Activated naive CD4-positive, alpha-beta T cell treated with anti-CD3 and anti-CD28 coated beads for 36 hours (primary cell): Measurements from ENCODE around the gene NCS1. TPM values are rescaled to one million over a fixed set of nuclear protein-coding genes. Genes with fewer than 3 reads are reported as not detected.

Source experiments
- CTCF ChIA-PET: fragments of 350-600 bp; sonication (Branson Sonifier 250); formaldehyde crosslinking; loops from one replicate; lab custom pipeline; 2021; ENCODE audit warnings: antibody characterized with exemption; lab: Charles Lee
- DNase-seq: peaks from one replicate; pipeline ENCODE4 v3.0.0-alpha.2; 2020
- H3K27ac Mint-ChIP-seq: one replicate; pipeline ENCODE4 v1.8.0; 2021; ENCODE audit warnings: mild to moderate bottlenecking, mixed read lengths
- H3K27me3 Mint-ChIP-seq: one replicate; pipeline ENCODE4 v1.8.0; 2021; ENCODE audit warnings: low read depth, mixed read lengths
- H3K36me3 Mint-ChIP-seq: one replicate; pipeline ENCODE4 v1.8.0; 2021; ENCODE audit warnings: low read depth, mixed read lengths
- H3K4me1 Mint-ChIP-seq: one replicate; pipeline ENCODE4 v1.8.0; 2021; ENCODE audit warnings: low read depth, mixed read lengths
- H3K4me3 Mint-ChIP-seq: one replicate; pipeline ENCODE4 v1.8.0; 2021; ENCODE audit warnings: mild to moderate bottlenecking, moderate library complexity, mixed read lengths
- H3K9me3 Mint-ChIP-seq: one replicate; pipeline ENCODE4 v1.8.0; 2021; ENCODE audit warnings: mixed read lengths
- intact Hi-C: fragments of 100-400 bp; cut with micrococcal nuclease; formaldehyde crosslinking; loops from one replicate; pipeline ENCODE4 v1.15.1; 2023
- total RNA-seq, 2 experiments: library from RNA; stranded (reverse); gene quantifications; one replicate each; pipeline ENCODE4 v1.2.3, GENCODE V29; 2021

Gene NCS1
- total RNA-seq, 2 experiments from 2014 or later = 22.4 to 23.3 TPM

GRCh38 chr9:130138171-130138653, 34.0 kb upstream of the NCS1 start:
- CTCF ChIA-PET = no interaction called here
- Mint-ChIP-seq H3K27me3 (no peaks in the 10 kb centered on the region), H3K4me3 (no peak overlapping the region), H3K4me1 (peaks cover 47% of the 10 kb centered on the region), H3K36me3 (peaks cover 21% of the 10 kb centered on the region), H3K9me3 (no peaks in the 10 kb centered on the region), H3K27ac (peak overlapping the region; percentile 36)
- DNase-seq = peak; percentile 57
- intact Hi-C loops = loop anchor here (1.0 kb wide), 1 partner anchor 9 kb away; no protein-coding TSS in a partner anchor

GRCh38 chr9:130138791-130139190, 33.4 kb upstream of the NCS1 start:
- peak overlapping the region; percentile 56 for H3K27ac Mint-ChIP-seq
- peaks cover 21% of the 10 kb centered on the region for H3K36me3 Mint-ChIP-seq
- H3K27me3 Mint-ChIP-seq = peaks cover 4% of the 10 kb centered on the region
- H3K4me3 Mint-ChIP-seq = no peak overlapping the region
- H3K9me3 Mint-ChIP-seq = no peaks in the 10 kb centered on the region
- H3K4me1 Mint-ChIP-seq = peaks cover 51% of the 10 kb centered on the region
- DNase-seq = peak; percentile 50
- intact Hi-C loops = loop anchor here (1.0 kb wide), 1 partner anchor 9 kb away; no protein-coding TSS in a partner anchor
- CTCF ChIA-PET = interaction anchor here (0.6 kb wide), 1 partner anchor 19 kb away, joined by 3 read pairs; no protein-coding TSS in a partner anchor

- Mint-ChIP-seq H3K27ac (no peak overlapping the region), H3K36me3 (peaks cover 21% of the 10 kb centered on the region), H3K4me3 (no peak overlapping the region), H3K9me3 (no peaks in the 10 kb centered on the region), H3K4me1 (peaks cover 55% of the 10 kb centered on the region), H3K27me3 (peaks cover 8% of the 10 kb centered on the region)
- CTCF ChIA-PET = interaction anchor here (0.6 kb wide), 1 partner anchor 20 kb away, joined by 3 read pairs; no protein-coding TSS in a partner anchor
- intact Hi-C loops = no loop called here
- DNase-seq = no peak
Observed at GRCh38 chr9:130139251-130139650, 33.0 kb upstream of the NCS1 start.

DNA sequence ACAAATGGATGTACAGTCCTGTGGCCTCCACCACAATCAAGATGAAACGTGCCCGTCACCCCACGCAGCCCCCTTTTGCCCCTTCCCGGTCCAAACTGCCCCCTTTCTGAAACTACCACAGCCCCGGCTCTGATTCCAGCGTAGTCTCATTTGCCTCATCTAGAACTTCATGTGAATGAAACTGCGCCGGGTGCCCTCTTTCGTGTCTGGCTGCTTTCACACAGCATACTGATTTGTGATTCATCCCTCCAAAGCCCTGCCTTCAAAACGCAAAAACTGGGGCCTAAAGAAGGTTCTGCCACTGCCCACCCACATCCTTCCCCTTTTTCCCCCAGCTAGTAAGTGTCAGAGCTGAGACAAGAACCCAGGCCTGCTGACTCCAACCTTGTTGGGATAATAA, 31.5 kb upstream of the NCS1 start:
- peak; percentile 70 for DNase-seq
- Mint-ChIP-seq H3K36me3 (peaks cover 13% of the 10 kb centered on the region), H3K27me3 (peaks cover 17% of the 10 kb centered on the region), H3K4me1 (peaks cover 59% of the 10 kb centered on the region), H3K4me3 (no peak overlapping the region), H3K27ac (peak overlapping the region; percentile 70), H3K9me3 (no peaks in the 10 kb centered on the region)
- intact Hi-C loops = no loop called here
- CTCF ChIA-PET = interaction anchor here (0.7 to 1.7 kb wide), 3 partner anchors 13 to 754 kb away, joined by 5 to 9 read pairs (median 6); no protein-coding TSS in a partner anchor

GRCh38 chr9:130142056-130142455, 30.1 kb upstream of the NCS1 start:
- DNase-seq = no peak
- peaks cover 24% of the 10 kb centered on the region for H3K27me3 Mint-ChIP-seq
- CTCF ChIA-PET = interaction anchor here (0.6 to 1.7 kb wide), 2 partner anchors 35 to 95 kb away, joined by 3 to 9 read pairs; no protein-coding TSS in a partner anchor
- no peak overlapping the region for H3K27ac Mint-ChIP-seq
- no peaks in the 10 kb centered on the region for H3K9me3 Mint-ChIP-seq
- peaks cover 53% of the 10 kb centered on the region for H3K4me1 Mint-ChIP-seq
- peaks cover 4% of the 10 kb centered on the region for H3K36me3 Mint-ChIP-seq
- intact Hi-C loops = no loop called here
- no peak overlapping the region for H3K4me3 Mint-ChIP-seq

- no peak for DNase-seq
- Mint-ChIP-seq H3K9me3 (no peaks in the 10 kb centered on the region), H3K27ac (no peak overlapping the region), H3K27me3 (peaks cover 24% of the 10 kb centered on the region), H3K36me3 (no peaks in the 10 kb centered on the region), H3K4me1 (peaks cover 49% of the 10 kb centered on the region), H3K4me3 (no peak overlapping the region)
- intact Hi-C loops = no loop called here
- CTCF ChIA-PET = interaction anchor here (0.6 kb wide), 1 partner anchor 94 kb away, joined by 3 read pairs; no protein-coding TSS in a partner anchor
Observed at GRCh38 chr9:130142641-130143040, 29.6 kb upstream of the NCS1 start.

DNA sequence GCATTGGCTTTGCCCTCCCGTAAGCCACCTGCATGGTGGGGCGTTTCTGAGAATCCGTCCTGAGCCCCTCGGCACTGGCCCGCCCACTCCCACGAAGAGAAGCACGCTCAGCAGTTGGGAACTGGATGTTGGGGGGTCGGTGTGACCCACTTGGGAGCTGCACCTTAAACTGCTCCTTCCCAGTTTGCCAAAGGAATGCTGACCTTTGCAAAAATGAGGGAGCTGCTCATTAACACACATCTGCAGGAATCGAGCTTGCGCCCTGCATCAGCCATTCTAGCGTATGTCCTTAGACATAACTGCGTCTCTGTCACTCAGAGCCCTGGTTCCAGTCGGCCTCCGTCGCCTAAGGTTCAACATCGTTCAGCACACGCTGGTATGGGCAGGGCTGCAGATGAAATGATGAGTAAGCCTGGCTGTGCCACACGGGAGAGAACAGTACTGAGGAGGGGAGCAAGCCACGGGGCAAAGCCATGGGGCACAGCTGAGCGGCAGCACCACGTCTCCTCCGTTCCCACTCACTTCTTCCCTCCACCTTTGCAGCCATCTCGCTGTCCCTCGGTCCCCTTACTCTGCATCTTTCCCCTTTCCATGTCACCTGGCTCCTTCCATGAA, 28.8 kb upstream of the NCS1 start:
- Mint-ChIP-seq H3K27ac (no peak overlapping the region), H3K27me3 (peaks cover 24% of the 10 kb centered on the region), H3K36me3 (no peaks in the 10 kb centered on the region), H3K4me3 (no peak overlapping the region), H3K9me3 (no peaks in the 10 kb centered on the region), H3K4me1 (peaks cover 43% of the 10 kb centered on the region)
- CTCF ChIA-PET = interaction anchor here (1.3 kb wide), 1 partner anchor 36 kb away, joined by 3 read pairs; no protein-coding TSS in a partner anchor
- intact Hi-C loops = no loop called here
- no peak for DNase-seq

GRCh38 chr9:130143958-130144366, 28.2 kb upstream of the NCS1 start:
- no peak for DNase-seq

DNA sequence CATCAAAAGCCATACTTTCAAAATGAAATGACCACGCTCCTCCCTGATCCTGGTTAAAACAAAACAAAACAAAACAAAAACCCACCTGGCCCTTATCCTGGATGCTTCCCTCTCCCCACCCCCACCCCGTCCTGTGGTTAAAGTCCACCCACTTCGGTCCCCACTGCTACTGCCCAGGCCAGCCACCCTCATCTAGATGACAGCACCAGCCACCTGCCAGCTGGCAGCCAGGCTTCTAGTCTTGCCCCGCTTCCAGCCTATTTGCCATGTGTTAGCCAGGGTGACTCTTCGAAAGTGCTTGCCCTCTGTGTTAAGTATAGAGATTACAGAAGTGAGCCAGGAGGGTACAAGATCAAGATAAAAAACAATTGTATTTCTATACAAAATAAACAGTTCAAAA, 27.5 kb upstream of the NCS1 start:
- no peaks in the 10 kb centered on the region for H3K9me3 Mint-ChIP-seq
- H3K4me1 Mint-ChIP-seq = peaks cover 30% of the 10 kb centered on the region
- no peaks in the 10 kb centered on the region for H3K36me3 Mint-ChIP-seq
- H3K27me3 Mint-ChIP-seq = peaks cover 24% of the 10 kb centered on the region
- H3K27ac Mint-ChIP-seq = no peak overlapping the region
- no peak overlapping the region for H3K4me3 Mint-ChIP-seq
- no peak for DNase-seq
- CTCF ChIA-PET = no interaction called here
- intact Hi-C loops = no loop called here

More at GRCh38 chr9:130143958-130144366, 28.2 kb upstream of the NCS1 start:
- Mint-ChIP-seq H3K27ac (no peak overlapping the region), H3K9me3 (no peaks in the 10 kb centered on the region), H3K36me3 (no peaks in the 10 kb centered on the region), H3K4me1 (peaks cover 37% of the 10 kb centered on the region), H3K27me3 (peaks cover 24% of the 10 kb centered on the region), H3K4me3 (no peak overlapping the region)
- intact Hi-C loops = no loop called here
- CTCF ChIA-PET = interaction anchor here (0.6 to 1.3 kb wide), 2 partner anchors 36 to 313 kb away, joined by 3 read pairs; no protein-coding TSS in a partner anchor

GRCh38 chr9:130145658-130146057, 26.5 kb upstream of the NCS1 start:
- H3K36me3 Mint-ChIP-seq = no peaks in the 10 kb centered on the region
- no peak overlapping the region for H3K27ac Mint-ChIP-seq
- CTCF ChIA-PET = interaction anchor here (0.6 kb wide), 1 partner anchor 385 kb away, joined by 3 read pairs; no protein-coding TSS in a partner anchor
- intact Hi-C loops = no loop called here
- no peak overlapping the region for H3K4me3 Mint-ChIP-seq
- DNase-seq = no peak
- H3K4me1 Mint-ChIP-seq = peaks cover 21% of the 10 kb centered on the region
- H3K9me3 Mint-ChIP-seq = no peaks in the 10 kb centered on the region
- peaks cover 24% of the 10 kb centered on the region for H3K27me3 Mint-ChIP-seq

DNA sequence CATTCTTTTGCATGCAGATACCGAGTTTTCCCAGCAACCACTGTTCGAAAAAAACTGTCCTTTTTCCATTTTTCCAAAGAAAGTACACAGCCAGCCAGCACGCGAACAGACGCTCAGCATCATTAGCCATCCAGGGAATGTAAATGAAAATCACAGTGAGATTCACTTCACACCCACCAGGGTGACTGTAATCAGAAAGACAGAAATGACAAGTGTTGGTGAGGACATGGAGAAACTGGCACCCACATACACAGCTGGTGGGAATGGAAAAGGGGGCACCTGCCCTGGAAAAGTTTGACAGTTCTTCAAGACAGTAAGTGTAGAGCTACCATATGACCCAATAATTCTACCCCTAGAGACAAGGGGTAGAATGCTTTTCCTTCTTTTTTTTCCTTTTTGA, 25.0 kb upstream of the NCS1 start:
- no peak for DNase-seq
- Mint-ChIP-seq H3K27me3 (peaks cover 24% of the 10 kb centered on the region), H3K9me3 (no peaks in the 10 kb centered on the region), H3K27ac (no peak overlapping the region), H3K36me3 (no peaks in the 10 kb centered on the region), H3K4me1 (peaks cover 12% of the 10 kb centered on the region), H3K4me3 (no peak overlapping the region)
- CTCF ChIA-PET = no interaction called here
- intact Hi-C loops = no loop called here

GRCh38 chr9:130147910-130148309, 24.3 kb upstream of the NCS1 start:
- Mint-ChIP-seq H3K9me3 (no peaks in the 10 kb centered on the region), H3K27me3 (peaks cover 24% of the 10 kb centered on the region), H3K4me1 (peaks cover 12% of the 10 kb centered on the region), H3K36me3 (no peaks in the 10 kb centered on the region), H3K27ac (no peak overlapping the region), H3K4me3 (no peak overlapping the region)
- CTCF ChIA-PET = no interaction called here
- no peak for DNase-seq
- intact Hi-C loops = no loop called here
